Body of pancreas (tissue), 4 donors: ENCODE results near the gene IQSEC1.

Experiments used
- POLR2A ChIP-seq, 3 donors: fragments of 450-650 bp; IDR thresholded peaks; one replicate each; pipeline ENCODE4 v1.6.1; 2016; ENCODE audit warnings: antibody characterized with exemption in 3 of 3, mild to moderate bottlenecking in 2 of 3
- TF ChIP-seq, protein P1 (sequence below), 7 experiments: fragments of 450-650 bp in 4 of 7; fragments of 200-600 bp in 3 of 7; sonication (generic) in 3 of 7; IDR thresholded peaks; one replicate each; pipeline ENCODE4 v1.5.1; 2016 to 2019; ENCODE audit warnings: antibody characterized with exemption in 7 of 7

DNA sequence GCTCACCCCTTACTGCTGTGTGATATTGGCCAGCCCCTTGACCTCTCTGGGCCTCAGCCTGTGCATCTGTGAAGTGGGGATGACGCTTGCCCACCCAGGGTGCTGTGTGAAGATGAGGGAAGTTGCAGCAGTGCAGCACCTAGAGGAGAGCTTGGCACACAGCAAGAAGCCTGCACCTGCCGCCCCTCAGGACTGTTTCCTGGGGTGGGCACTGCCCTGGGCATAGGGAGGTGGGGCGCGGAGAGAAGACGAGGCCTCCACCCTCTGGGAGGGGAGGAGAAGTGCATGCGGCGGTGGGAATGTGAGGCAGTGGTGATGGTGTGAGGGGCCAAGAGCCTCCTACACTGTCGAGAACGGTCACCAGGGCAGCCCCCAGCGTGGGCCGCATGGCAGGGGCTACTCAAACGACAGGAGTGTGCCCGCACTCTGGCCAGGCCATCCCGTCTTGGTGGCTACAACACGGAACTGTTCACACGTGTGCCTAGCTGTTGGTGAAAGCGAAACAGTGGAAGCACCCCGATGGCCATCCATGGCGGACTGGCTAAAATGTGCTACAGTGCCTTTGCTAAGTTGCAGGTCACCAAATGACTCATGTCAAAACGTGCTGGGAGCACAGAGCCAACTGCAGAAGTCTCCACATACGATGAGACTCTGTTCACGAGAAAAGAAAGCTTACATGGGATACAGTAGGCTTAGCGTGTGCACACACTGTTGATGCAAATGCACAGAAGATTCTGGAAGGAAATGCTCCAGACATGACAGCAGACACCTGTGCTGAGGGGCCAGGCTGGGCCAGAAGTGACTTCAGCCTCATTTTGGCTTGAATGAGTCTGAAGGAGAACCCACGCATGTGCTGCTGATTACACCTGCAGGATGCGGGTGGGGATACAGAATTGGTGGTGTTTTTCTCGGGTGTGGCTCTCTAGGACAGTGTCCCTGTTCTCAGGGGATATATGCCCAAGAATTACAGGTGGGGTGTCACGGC lies 40.4 kb upstream of the IQSEC1 start:
- TF ChIP-seq, protein P1, sequence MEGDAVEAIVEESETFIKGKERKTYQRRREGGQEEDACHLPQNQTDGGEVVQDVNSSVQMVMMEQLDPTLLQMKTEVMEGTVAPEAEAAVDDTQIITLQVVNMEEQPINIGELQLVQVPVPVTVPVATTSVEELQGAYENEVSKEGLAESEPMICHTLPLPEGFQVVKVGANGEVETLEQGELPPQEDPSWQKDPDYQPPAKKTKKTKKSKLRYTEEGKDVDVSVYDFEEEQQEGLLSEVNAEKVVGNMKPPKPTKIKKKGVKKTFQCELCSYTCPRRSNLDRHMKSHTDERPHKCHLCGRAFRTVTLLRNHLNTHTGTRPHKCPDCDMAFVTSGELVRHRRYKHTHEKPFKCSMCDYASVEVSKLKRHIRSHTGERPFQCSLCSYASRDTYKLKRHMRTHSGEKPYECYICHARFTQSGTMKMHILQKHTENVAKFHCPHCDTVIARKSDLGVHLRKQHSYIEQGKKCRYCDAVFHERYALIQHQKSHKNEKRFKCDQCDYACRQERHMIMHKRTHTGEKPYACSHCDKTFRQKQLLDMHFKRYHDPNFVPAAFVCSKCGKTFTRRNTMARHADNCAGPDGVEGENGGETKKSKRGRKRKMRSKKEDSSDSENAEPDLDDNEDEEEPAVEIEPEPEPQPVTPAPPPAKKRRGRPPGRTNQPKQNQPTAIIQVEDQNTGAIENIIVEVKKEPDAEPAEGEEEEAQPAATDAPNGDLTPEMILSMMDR (IDR thresholded peaks at IDR 0.05) = no peak
- TF ChIP-seq POLR2A (IDR thresholded peaks at IDR 0.05) = no peak
